Activated CD4-positive, alpha-beta memory T cell treated with anti-CD3 and anti-CD28 coated beads for 36 hours (primary cell): Measurements from ENCODE around the gene RUNDC1. TPM values are rescaled to one million over a fixed set of nuclear protein-coding genes. Genes with fewer than 3 reads are reported as not detected.

Experiments used
- CTCF ChIA-PET: fragments of 350-600 bp; sonication (Branson Sonifier 250); formaldehyde crosslinking; loops from one replicate; lab custom pipeline; 2021; ENCODE audit warnings: antibody characterized with exemption, inconsistent platforms; lab: Charles Lee
- POLR2A ChIA-PET: fragments of 350-600 bp; sonication (Branson Sonifier 250); formaldehyde crosslinking; loops from one replicate; lab custom pipeline; 2021; ENCODE audit warnings: antibody characterized with exemption; lab: Charles Lee
- DNase-seq: peaks from one replicate; pipeline ENCODE4 v3.0.0-alpha.2; 2020
- H3K27ac Mint-ChIP-seq: one replicate; pipeline ENCODE4 v1.8.0; 2021; ENCODE audit warnings: mixed read lengths
- H3K27me3 Mint-ChIP-seq: one replicate; pipeline ENCODE4 v1.8.0; 2021; ENCODE audit warnings: mixed read lengths
- H3K36me3 Mint-ChIP-seq: one replicate; pipeline ENCODE4 v1.8.0; 2021; ENCODE audit warnings: mixed read lengths
- H3K4me1 Mint-ChIP-seq: one replicate; pipeline ENCODE4 v1.8.0; 2021; ENCODE audit warnings: low read depth, mixed read lengths
- H3K4me3 Mint-ChIP-seq: one replicate; pipeline ENCODE4 v1.8.0; 2021; ENCODE audit warnings: mild to moderate bottlenecking, mixed read lengths
- H3K9me3 Mint-ChIP-seq: one replicate; pipeline ENCODE4 v1.8.0; 2021; ENCODE audit warnings: mixed read lengths
- intact Hi-C: fragments of 100-400 bp; cut with micrococcal nuclease; formaldehyde crosslinking; loops from one replicate; pipeline ENCODE4 v1.15.1; 2023
- total RNA-seq, 2 experiments: library from RNA; stranded (reverse); gene quantifications; one replicate each; pipeline ENCODE4 v1.2.3, GENCODE V29; 2021

The RUNDC1 gene
- total RNA-seq, 2 experiments from 2014 or later: 10.0 to 11.5 TPM

DNA sequence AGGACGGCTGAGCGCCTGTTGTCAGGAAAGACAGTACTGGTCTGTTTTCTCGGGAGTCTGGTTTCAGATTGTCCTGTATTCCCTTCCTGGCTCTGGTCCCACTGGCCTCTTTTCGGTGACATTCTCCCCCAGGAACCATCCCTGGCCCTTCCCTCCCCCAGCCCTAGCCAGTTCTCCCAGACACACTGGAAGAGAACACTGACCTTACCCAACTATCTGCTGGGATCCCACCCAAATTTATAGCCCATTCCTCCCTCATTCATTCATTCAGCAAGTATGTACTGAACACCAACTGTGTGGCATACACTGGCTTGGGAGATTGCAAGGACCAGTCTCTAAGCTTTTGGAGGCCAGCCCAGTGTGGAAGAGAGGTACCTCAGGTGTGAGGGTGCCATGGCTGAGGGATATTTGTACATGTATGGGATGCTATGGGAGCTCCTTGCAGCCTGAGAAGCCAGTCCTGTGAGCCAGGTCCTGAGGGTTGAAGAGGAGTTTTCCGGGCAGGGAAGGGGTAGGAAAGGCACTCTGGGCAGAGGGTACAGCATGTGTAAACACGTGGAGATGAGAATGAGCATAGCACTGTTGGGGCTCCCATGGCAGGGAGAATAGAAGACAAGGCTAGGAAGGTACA, 49.9 kb downstream of the RUNDC1 start:
- no peaks in the 10 kb centered on the region for H3K4me1 Mint-ChIP-seq
- ChIA-PET CTCF (no interaction called here), POLR2A (no interaction called here)
- H3K36me3 Mint-ChIP-seq: no peaks in the 10 kb centered on the region
- no peak overlapping the region for H3K27ac Mint-ChIP-seq
- DNase-seq: no peak
- intact Hi-C loops: no loop called here
- H3K27me3 Mint-ChIP-seq: no peaks in the 10 kb centered on the region
- no peak overlapping the region for H3K4me3 Mint-ChIP-seq
- no peaks in the 10 kb centered on the region for H3K9me3 Mint-ChIP-seq

DNA sequence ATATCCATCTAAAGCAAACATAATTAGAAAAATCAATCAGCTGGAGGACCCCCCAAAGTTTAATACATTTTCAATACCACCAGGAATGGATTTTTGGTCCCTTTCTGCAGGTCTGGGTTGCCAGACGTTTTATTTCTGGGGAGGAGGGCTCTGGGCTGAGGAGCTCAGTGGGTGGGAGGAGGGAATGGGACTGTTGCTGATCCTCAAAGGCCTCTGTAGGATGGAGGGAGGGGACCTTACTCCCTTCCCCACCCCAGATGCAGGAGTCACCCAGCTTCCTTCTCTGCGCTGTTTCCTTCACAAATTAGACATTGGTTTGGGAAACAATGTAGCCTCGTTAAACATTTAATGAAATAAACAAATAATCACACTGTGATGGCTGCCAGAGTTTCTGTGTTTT, 51.3 kb downstream of the RUNDC1 start:
- Mint-ChIP-seq H3K36me3 (no peaks in the 10 kb centered on the region), H3K9me3 (no peaks in the 10 kb centered on the region), H3K4me3 (no peak overlapping the region), H3K4me1 (no peaks in the 10 kb centered on the region), H3K27me3 (no peaks in the 10 kb centered on the region), H3K27ac (no peak overlapping the region)
- ChIA-PET POLR2A (interaction anchor here (1.1 kb wide), 1 partner anchor 34 kb away, joined by 3 read pairs; the partner anchor contains the start of gene RPL27), CTCF (no interaction called here)
- no peak for DNase-seq
- intact Hi-C loops: no loop called here

DNA sequence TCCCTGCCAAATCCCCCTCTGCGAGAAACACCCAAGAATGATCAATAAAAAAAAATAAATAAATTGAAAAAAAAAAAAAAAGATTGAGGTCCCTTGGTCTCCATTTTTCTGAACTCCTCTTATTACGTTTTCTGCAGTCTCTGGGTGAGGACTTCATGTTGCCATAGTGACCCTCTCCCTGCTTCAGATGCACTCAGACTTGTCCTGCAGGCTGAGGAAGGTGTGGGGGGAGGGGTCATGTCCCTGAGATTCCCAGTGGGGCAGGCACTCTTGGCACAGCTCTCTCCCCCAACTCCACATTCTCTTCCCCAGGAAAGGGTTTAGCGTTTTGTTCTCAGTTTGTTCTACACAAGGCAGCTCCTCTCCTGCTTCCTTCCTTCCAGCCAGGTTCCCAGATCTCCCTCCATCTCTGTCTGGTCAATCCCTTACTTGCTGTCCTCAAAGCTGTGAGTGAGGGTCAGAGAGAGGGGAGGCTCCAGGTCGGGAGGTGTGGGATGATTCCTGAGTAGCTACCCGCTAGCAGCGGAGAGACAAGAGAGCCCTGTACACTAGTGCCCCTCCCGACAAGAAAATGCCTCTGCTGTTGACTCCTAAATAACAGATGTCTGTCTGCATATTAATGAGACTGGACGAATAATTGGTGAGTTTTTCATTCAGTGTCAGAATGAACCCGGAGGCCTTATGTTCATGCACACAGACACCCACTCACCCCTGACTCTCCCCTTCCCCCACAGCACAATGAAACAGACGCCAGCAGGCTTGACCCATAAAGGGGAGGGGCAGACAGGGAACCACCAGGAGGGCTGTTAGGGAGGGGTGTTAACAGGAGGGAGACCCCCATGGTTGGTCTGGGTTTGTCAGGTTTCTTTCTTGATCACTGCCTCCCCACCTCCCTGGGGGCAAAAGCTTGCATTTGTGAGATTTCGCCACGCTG, 53.9 kb downstream of the RUNDC1 start:
- no peak for DNase-seq
- H3K27ac Mint-ChIP-seq: no peak overlapping the region
- intact Hi-C loops: no loop called here
- POLR2A ChIA-PET: no interaction called here
- CTCF ChIA-PET: no interaction called here
- H3K27me3 Mint-ChIP-seq: no peaks in the 10 kb centered on the region
- no peaks in the 10 kb centered on the region for H3K4me1 Mint-ChIP-seq
- H3K4me3 Mint-ChIP-seq: no peak overlapping the region
- no peaks in the 10 kb centered on the region for H3K9me3 Mint-ChIP-seq
- no peaks in the 10 kb centered on the region for H3K36me3 Mint-ChIP-seq

DNA sequence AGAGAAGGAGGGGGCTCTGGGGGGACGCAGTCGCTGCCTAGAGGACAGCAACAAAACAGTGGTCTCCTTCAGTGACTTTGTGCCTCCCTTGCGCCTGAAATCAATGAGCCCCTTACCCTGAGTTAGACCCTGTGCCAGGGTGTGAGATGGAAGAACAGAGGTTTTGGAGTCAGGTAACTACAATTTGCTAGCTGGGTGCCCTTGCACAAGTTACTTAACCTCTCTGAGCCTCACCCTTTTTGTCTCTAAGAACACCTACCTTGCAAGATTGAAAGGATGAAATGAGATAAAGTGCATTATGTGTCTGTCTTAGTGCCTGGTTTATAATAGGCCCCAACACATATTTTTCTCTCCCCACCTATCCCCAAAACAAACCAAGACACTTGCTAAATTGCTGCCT, 54.5 kb downstream of the RUNDC1 start:
- CTCF ChIA-PET: no interaction called here
- intact Hi-C loops: no loop called here
- H3K4me1 Mint-ChIP-seq: no peaks in the 10 kb centered on the region

DNA sequence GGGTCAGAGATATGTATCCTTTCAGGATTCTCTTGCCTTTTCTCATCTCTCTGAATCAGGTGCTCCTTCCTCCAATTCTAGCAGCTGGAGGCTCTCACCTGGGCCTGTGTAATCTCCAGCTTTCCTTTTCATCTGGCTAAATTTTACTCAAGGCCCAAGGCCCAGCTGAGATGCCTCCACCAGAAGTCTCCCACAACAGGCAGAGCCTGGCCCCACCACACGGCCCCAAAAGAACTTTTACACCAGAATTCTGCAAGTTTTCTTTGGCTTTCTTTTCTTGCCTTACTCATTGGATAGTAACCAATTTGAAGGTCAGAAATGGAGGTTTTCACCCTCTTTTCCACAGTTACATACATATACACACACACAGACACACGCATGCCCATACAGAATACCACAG, 59.3 kb downstream of the RUNDC1 start:
- Mint-ChIP-seq H3K27ac (no peak overlapping the region), H3K27me3 (no peaks in the 10 kb centered on the region)
- POLR2A ChIA-PET: no interaction called here

More for the DNA sequence above, 54.5 kb downstream of the RUNDC1 start:
- Mint-ChIP-seq H3K4me3 (no peak overlapping the region), H3K36me3 (no peaks in the 10 kb centered on the region), H3K27ac (no peak overlapping the region), H3K27me3 (no peaks in the 10 kb centered on the region), H3K9me3 (no peaks in the 10 kb centered on the region)
- DNase-seq: no peak
- POLR2A ChIA-PET: no interaction called here

DNA sequence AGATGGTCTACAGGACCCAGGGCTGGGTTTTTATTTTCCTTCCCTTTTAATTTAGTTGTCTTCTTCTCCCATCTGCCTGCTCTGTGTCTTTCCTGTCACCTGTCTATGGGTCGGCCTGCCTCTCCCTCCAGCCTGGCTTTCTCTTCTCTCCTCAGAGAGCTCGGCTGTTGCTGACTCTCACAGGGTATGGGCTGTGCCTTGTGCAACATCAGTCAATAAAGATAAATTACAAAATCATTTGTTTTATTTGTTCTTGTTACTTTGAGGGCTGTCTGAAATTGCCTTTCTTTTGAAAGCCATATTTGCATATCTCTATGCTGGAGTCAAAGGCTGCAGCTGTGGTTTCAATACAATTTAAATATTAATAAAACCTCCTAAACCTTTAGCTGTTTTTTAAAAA, 60.3 kb downstream of the RUNDC1 start:
- no peaks in the 10 kb centered on the region for H3K27me3 Mint-ChIP-seq
- H3K27ac Mint-ChIP-seq: no peak overlapping the region
- DNase-seq: no peak
- peaks cover 9% of the 10 kb centered on the region for H3K36me3 Mint-ChIP-seq
- intact Hi-C loops: no loop called here
- CTCF ChIA-PET: interaction anchor here (1.1 kb wide), 1 partner anchor 1169 kb away, joined by 3 read pairs; no protein-coding TSS in a partner anchor
- no peaks in the 10 kb centered on the region for H3K4me1 Mint-ChIP-seq
- no peaks in the 10 kb centered on the region for H3K9me3 Mint-ChIP-seq
- no peak overlapping the region for H3K4me3 Mint-ChIP-seq
- POLR2A ChIA-PET: no interaction called here

More for the DNA sequence above, 59.3 kb downstream of the RUNDC1 start:
- CTCF ChIA-PET: no interaction called here
- Mint-ChIP-seq H3K9me3 (no peaks in the 10 kb centered on the region), H3K4me3 (no peak overlapping the region), H3K4me1 (no peaks in the 10 kb centered on the region), H3K36me3 (peaks cover 5% of the 10 kb centered on the region)
- intact Hi-C loops: no loop called here
- no peak for DNase-seq

DNA sequence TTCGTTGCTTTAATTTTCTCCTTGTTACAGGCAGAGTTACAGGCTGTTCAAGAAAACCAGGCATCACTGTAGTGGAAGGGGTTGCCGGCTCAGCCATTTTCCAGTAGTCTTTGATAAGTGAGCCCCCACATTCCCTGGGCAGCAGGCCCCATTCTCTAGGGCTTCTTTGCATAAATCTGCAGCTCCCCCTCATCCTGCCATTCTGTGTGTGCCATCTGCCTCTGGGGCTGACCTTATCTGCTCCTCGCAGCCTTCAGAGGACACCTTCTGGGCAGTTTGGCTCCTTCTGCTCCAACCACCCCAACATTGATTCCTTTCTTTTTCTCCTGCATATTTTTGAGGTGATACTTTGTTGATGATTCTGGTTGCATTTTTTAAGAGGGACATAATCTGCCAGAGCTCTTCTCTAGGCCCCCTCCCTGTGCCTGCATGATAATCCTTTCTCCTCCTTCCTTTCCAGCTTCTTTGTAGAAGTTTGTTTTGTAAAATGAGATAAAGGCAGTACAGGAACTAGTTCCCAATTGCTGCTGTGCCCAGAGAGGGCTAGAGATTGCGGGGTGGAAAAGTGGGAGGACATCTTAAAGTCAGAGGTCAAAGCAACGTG, 61.8 kb downstream of the RUNDC1 start:
- no peak overlapping the region for H3K4me3 Mint-ChIP-seq
- peaks cover 12% of the 10 kb centered on the region for H3K36me3 Mint-ChIP-seq

More for the DNA sequence above, 61.8 kb downstream of the RUNDC1 start:
- Mint-ChIP-seq H3K4me1 (no peaks in the 10 kb centered on the region), H3K27ac (no peak overlapping the region), H3K27me3 (no peaks in the 10 kb centered on the region), H3K9me3 (no peaks in the 10 kb centered on the region)
- no peak for DNase-seq
- ChIA-PET CTCF (no interaction called here), POLR2A (no interaction called here)
- intact Hi-C loops: no loop called here

Other genes starting within 250 kb of the RUNDC1 start
- 10 to 100 TPM; 29.7 to 33.9 TPM for gene EZH1, start 235.5 kb upstream of the RUNDC1 start, total RNA-seq
- not detected for gene RAMP2, start 219.3 kb upstream of the RUNDC1 start, total RNA-seq
- gene VPS25, start 207.1 kb upstream of the RUNDC1 start, total RNA-seq: 10 to 100 TPM; 57.5 to 58.6 TPM
- under 1 TPM; 0.10 to 0.15 TPM for gene WNK4, start 200.0 kb upstream of the RUNDC1 start, total RNA-seq
- gene COA3, start 181.9 kb upstream of the RUNDC1 start, total RNA-seq: 10 to 100 TPM; 31.8 to 36.6 TPM
- not detected for gene CNTD1, start 181.7 kb upstream of the RUNDC1 start, total RNA-seq
- 10 to 100 TPM; 72.7 to 77.4 TPM for gene BECN1, start 156.3 kb upstream of the RUNDC1 start, total RNA-seq
- 100 to 1,000 TPM; 111 to 116 TPM for gene PSME3, start 147.2 kb upstream of the RUNDC1 start, total RNA-seq
- gene AOC2, start 136.0 kb upstream of the RUNDC1 start, total RNA-seq: 1 to 10 TPM; 1.7 to 2.0 TPM
- gene AOC3, start 129.4 kb upstream of the RUNDC1 start, total RNA-seq: 1 to 10 TPM; 1.6 to 2.0 TPM
- not detected for gene G6PC1, start 79.8 kb upstream of the RUNDC1 start, total RNA-seq
- 10 to 100 TPM; 38.7 to 43.1 TPM for gene AARSD1, start 16.1 kb upstream of the RUNDC1 start, total RNA-seq
- gene PTGES3L, start 485 bp upstream of the RUNDC1 start, total RNA-seq: under 1 TPM; 0.53 to 0.64 TPM
- gene RPL27, start 17.9 kb downstream of the RUNDC1 start, total RNA-seq: 1,000 to 10,000 TPM; 1,552 to 1,589 TPM
- gene IFI35, start 26.2 kb downstream of the RUNDC1 start, total RNA-seq: 10 to 100 TPM; 66.0 to 68.6 TPM
- gene VAT1, start 41.8 kb downstream of the RUNDC1 start, total RNA-seq: 10 to 100 TPM; 45.3 to 49.6 TPM
- gene RND2, start 44.7 kb downstream of the RUNDC1 start, total RNA-seq: under 1 TPM in 1 of 2 experiments, not detected in 1; 0.07 TPM
- gene BRCA1, start 144.8 kb downstream of the RUNDC1 start, total RNA-seq: 100 to 1,000 TPM in 1 of 2 experiments, 10 to 100 TPM in 1; 92.8 to 103 TPM
- 10 to 100 TPM; 62.0 to 65.9 TPM for gene NBR1, start 190.6 kb downstream of the RUNDC1 start, total RNA-seq
- gene TMEM106A, start 231.3 kb downstream of the RUNDC1 start, total RNA-seq: 10 to 100 TPM; 10.1 to 10.4 TPM
- not detected for gene CCDC200, start 248.1 kb downstream of the RUNDC1 start, total RNA-seq